ENCODE results near the gene ARL6IP1.

- TF ChIP-seq CTCF (IDR thresholded peaks at IDR 0.05) = no peak
- no peak for TF ChIP-seq EZH2phosphoT487 (IDR thresholded peaks at IDR 0.05; ENCODE audit: borderline replicate concordance, low read depth)
- no peak for TF ChIP-seq MEF2A (IDR thresholded peaks at IDR 0.05; ENCODE audit: borderline replicate concordance, low read depth)
- no peak for TF ChIP-seq PBX3 (IDR thresholded peaks at IDR 0.05)
- no peak for TF ChIP-seq EP300 (IDR thresholded peaks at IDR 0.05; ENCODE audit: borderline replicate concordance in 1 of 2, low read depth in 1 of 2, low read length in 1 of 2)
- no peak for TF ChIP-seq RCOR1 (IDR thresholded peaks at IDR 0.05; ENCODE audit: low read length)
- no peak for TF ChIP-seq SMC3 (IDR thresholded peaks at IDR 0.05; ENCODE audit: low read depth, low read length)
- no peak for TF ChIP-seq YY1 (IDR thresholded peaks at IDR 0.05; ENCODE audit: low read depth)
- no peak for TF ChIP-seq POLR2AphosphoS5 (IDR thresholded peaks at IDR 0.05; ENCODE audit: low read depth, low read length)
- TF ChIP-seq MXI1 (IDR thresholded peaks at IDR 0.05; ENCODE audit: low read depth, low read length) = no peak
- no peak for TF ChIP-seq GABPA (IDR thresholded peaks at IDR 0.05; ENCODE audit: low read depth)
Measured at GRCh38 chr16:18836702-18837101, 35.4 kb upstream of the ARL6IP1 start.
